ENCODE results near the gene ZFYVE28.

ZFYVE28 gene

DNA sequence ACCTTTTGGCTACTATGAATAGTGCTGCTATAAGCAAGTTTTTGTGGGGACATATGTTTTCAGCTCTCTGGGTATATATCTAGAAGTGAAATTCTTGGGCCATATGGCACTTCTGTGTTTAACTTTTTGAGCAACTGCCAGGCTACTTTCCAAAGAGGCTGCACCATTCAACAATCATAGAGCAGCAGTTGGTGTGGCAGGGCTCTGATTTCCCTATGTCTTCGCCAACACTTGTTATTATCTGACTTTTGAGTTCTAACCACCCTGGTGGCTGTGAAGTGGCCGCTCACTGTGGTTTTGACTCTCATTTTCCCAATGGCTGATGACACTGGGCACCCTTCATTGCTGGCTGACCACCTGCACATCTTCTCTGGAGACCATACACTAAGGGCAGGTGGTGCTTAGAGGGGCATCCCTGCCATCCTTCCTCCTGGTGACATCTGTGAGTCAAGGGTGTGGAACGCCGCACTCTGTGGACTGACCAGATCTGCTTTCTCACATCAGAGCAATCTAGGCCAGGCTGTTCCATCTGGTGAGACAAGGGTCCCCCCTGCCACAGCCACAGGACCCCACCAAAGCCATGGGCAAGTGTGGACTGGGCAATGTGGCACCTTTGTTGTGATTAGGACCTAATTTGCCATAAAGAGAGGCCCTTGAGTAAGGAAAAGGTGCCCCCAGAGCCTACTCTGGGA is 49.6 kb downstream of the ZFYVE28 start:
- DNase-seq (ENCODE audit: low read depth, low spot score) = no peak

DNA sequence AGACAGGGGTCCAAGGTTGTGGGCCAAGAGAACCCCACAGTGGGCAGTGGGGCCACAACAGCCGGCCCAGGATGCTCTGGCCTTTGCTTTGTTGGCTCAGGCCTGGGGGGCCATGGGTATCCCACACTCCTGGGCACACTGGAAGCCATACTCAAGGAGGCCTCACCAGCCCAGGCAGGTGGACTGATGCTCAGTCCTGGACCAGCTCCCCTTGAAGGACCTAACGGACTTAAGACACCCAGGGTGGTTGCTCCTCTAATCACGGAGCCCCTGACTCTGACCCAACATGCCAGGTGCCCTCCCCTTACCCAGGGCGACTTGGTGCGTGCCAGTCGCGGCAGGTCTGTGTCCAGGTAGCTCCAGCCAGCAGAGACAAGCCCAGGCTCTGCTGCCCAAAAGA is 50.8 kb downstream of the ZFYVE28 start:
- no peak for DNase-seq (ENCODE audit: low read depth, low spot score)

DNA sequence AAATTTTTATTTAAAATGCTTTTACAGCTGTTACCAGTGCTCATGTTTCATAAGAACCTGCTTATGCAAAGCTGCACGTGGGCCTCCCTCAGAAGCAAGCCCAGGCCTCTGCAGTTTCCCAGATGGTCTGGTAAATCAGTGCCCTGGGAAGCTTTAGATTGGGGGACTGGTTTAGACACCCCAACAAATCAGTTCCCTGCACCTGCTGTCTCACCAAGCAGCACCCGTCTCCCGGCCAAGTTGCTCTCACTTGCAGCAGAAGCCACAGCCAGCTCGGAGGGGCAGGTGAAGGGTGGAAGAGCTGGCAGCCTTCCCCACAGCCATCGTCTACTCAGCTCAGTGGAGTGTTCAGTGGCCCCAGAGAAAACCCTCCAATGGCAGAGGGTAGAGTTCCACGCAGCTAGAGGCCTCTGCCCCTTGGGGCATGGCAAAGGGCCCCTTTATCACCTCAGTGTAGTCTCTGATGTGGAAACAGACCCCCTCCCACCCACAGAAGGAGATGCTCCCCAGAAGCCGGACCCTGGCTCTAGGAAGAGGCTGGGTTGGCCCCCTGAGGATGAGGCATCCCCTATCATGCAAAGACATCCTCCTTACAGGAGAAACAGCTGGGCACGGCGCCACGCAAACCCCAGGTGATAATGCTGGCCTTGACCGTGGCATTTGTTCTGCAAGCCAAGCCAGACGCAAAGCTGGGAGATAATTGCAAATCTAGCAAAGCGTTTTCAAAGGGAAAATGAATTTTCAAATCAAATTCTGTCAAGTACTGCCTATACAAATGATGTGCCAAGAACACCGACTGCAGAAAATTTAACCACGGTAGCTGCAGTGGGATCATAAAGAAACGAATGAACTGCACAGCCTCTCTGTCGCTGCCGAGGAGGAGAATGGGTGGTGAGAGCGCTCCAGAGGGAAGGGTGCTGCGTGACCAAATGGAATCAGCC is 51.9 kb downstream of the ZFYVE28 start:
- DNase-seq (ENCODE audit: low read depth, low spot score) = no peak

DNA sequence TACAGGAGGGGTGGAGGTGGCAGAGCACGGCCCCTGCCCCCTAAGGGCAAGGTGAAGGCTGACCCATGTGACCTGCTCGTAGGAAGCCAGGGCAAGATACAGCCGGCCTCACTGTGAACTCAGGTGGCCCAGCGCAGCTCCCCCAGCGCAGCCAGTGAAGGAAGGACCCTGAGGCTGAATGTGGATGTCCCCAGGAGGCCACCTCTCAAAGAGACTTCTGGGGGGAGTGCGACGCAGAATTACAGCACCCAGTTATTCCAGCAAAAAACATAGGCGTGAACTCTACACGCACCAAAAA is 52.6 kb downstream of the ZFYVE28 start:
- no peak for DNase-seq (ENCODE audit: low read depth, low spot score)

DNA sequence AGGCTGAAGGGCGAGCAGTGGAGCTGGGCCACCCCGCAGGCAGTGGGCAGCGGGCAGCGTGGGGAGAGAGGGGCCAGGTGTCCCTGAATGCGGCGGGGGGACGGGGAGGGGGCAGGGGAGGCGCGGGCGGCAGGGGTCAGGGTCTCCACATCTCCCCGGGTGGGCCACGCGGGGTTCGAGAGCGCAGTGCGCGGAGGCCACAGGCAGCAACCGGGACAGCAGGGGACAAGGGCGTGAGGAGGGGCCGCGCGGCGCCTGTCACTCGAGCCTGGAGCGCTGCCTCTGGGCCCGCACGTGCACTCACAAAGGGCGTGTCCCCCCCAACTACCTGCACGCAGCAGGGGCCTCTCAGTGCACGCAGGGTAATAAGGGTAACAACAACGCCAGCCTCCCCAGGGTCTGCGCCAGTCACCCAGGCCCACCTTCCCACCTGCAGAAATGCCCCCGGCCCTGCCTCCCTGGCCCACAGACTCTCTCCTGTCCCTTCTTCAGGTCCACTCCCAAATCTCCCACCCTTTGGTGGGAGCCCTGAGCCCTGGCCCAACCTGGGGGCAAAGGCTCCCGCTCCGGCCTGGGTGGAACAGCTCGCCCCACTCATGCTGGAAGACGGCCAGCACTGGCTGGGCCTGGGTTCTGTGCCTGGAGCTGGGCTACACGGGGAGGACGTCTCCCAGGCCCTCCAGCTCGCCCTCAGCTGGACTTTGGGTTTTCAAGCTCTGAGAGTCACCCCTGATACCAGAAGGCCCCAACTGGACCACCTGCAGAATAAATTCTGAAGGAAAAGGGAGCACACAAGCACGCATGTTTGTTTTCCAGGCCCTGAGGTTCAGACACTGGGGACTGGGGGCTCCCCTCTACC is 53.2 kb downstream of the ZFYVE28 start:
- no peak for DNase-seq (ENCODE audit: low read depth, low spot score)

DNA sequence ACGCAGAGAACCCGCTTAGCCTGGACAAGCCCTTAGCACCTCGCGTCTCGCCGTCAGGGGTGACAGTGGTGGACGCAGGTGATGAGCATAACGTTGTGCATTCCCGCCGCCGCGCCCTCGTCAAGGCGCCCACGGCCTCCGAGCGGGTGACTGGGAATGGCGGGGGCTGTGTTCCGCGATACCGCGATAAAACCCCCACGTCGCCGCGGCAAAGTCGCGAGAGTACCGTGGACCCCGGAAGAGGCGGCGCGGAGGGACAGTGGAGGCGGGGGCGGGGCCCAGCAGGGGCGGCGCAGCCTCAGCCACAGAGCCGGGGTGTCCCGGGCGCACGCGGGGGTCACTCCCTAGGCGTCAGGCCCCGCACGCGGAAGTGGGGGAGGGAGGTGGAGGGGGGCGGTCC is 53.8 kb downstream of the ZFYVE28 start:
- no peak for DNase-seq (ENCODE audit: low read depth, low spot score)

DNA sequence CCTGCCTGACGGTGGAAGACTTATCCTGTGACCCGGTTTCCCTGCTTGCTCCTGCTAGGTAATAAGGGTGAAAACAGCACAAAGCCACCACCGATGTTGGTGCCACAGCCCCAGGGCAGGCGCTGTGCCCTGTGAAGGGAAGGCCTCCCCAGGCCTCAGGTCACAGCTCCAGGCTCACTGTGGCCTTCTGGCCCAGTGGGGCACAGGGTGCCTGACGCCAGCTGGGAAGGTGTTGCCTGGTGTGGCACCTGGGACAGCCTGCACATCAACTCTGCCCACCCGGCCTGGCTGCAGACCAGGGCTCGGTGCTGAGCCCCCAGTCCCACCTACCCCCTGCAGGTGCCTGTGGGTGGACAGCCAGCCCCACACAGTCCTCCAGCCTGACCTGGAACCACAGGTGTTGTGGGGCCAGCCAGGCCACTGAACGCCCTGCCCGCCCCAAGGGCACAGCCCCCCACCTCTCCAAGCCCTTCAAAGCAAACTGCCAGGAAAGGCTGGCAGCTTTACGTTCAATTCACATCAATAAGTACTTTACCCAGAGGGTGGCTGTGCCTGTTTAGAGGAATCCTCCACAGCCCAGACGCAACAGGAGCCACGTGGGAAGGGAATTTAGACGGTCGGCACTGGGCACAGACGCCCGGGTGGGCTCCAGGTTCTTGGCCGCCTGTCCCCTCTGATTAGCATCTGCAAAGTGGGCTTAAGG is 54.3 kb downstream of the ZFYVE28 start:
- no peak for DNase-seq (ENCODE audit: low read depth, low spot score)

DNA sequence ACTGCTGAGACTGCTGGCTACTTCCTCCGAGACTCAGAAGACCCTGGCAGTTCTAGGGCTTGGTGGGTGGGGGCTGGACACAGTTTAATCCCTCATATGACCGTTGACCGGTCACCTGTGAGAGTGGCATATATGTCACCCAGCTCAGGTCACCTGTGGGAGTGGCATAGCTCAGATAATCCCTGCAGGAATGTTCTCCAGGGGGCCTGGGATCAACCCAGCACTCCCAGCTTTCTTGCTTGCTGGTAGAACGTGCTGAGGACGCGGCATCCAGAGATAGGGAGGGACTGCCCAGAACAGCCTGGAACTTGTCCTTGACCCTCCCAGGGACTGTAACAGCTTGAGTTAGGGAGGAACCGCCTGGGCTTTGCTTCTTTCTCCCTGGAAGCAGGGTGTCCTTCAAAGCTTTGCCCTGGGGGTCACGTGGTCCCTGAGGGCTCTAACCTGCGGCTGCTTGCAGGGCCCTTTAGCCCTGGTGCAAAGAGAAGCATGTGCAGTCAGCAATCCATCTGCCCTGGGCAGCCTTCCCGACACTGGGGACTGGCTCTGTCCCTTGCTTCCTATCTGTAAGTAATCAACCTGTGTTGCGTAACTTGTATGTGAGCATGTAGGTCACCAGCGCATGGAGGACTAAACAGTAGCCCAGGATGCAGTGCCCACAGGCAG is 55.3 kb downstream of the ZFYVE28 start:
- no peak for DNase-seq (ENCODE audit: low read depth, low spot score)

DNA sequence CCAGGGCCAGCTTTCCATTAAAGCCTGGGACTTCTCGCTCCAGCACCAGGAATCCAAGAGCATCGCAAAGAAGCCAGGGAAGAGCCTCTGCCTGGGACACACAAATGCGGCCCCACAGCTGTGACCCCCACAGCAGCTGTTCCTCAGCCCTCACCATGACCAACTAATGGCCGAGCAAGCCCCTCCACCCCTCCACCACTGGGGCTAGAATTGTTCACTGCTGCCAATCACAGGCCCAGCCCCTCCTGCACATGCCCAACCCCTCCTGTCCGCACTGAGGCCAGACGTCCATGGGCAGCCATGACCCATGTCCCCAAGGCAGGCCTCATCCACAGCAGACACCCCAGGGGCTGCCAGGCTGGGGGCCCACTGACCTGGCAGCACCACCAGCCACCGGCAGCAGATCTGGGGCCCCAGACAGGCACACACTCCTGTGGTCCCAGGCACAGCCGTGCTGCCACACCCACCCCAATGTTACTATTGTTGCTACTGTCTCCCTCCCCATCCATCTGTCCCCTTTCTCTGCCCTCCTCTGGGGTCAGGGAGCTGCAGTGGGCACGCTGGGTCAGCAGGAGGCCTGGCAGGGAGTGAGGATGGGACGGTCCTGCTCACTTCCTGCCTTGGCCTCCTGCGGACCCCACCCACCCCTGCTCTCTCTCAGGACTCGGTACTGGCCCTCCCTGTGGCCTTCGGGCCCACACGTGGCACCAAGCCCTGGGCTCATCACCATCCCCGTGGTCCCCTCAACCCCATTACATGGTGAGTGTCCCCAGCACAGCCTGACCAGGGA is 56.0 kb downstream of the ZFYVE28 start:
- no peak for DNase-seq (ENCODE audit: low read depth, low spot score)

DNA sequence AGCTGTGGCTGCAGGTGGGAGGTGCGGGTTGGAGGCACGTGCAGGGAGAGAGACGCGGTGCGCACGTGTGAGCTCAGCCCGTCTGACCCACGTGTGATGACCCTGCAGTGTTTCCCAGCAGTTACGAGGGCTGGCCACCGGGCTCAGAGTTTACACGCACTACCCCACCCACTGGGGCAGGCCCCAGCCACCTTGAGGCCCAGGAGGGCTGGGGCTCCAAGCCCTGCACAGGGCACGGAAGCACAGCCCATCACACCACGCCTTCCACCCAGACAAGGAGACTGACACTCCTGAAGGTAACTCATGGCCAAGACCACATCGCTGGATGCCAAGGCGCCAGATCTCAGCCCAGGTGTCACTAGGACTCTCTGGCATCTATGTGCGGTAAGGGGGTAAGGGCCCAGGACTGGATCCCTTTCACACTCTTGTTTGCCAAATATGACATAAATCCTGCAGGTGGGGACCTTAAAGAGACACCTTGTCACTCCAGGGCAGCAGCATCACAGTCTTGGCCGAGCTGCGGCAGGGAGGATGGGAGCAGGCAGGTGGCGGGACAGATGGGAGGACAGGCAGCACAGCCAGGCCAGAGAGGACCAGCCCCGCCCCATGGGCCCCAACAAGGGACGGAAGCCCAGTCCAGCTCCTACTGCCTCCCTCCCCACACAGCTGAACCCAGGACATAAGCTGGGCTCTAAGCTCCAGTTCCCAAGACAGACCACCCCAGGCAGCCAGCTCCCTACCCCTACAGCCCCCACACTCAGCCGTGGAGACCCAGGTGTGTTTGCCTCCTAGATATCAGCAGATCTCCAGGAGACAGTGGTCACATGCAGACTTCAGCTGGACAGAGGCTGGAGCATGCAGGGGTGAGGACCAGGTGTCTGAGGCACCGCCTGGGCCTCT is 56.8 kb downstream of the ZFYVE28 start:
- no peak for DNase-seq (ENCODE audit: low read depth, low spot score)

DNA sequence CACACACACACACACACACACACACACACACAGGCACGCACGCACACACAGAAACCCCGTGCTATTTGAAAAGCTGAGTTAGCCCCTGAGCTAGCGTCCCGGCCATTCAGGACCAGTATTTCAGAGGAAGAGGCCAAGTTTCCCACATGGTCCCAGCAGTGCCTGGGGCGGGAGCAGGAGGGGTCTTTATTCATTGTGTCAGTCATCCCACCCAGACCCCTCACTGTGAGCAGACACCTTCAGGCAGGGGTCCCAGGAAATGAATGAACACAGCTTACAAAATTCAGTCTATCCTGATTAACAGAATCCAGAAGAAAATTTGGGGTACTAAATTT is 58.1 kb downstream of the ZFYVE28 start:
- DNase-seq (ENCODE audit: low read depth, low spot score) = no peak

DNA sequence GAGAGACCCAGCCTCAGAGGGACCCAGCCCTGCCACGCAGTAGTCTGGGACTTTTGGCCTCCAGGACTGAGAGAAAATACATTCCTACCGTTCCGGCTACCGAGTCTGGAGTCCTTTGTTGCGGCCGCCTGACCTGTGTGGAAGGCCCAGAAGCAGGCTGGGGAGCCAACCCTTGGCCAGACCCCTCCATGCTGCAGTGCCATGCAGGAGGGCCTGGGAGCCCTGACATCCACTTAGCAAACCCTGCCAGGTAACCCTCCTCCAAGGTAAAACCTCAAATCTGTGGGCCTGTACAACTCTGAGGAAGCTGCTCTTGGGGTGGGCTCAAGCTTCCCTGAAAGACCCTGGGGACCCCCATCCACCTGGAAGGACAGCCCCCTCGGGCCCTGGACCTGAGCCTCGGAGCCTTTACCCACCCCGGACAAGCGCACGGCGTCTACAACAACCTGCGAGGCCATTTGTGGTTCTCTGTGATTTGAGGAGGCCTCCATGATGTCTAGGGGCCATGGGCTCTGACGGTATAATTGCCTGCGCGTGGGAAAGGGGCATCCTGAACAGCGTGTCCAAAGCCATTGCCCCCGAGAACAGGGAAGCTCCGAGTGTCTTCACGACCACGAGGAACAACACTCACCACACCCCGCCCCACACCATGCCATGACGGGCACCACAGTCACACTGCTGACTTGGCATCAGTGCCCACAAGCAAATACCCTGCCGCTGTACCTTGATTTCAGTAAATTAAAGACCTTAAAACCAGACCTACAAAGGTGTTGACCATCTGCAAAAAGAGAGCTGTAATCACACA is 58.7 kb downstream of the ZFYVE28 start:
- DNase-seq (ENCODE audit: low read depth, low spot score) = no peak

DNA sequence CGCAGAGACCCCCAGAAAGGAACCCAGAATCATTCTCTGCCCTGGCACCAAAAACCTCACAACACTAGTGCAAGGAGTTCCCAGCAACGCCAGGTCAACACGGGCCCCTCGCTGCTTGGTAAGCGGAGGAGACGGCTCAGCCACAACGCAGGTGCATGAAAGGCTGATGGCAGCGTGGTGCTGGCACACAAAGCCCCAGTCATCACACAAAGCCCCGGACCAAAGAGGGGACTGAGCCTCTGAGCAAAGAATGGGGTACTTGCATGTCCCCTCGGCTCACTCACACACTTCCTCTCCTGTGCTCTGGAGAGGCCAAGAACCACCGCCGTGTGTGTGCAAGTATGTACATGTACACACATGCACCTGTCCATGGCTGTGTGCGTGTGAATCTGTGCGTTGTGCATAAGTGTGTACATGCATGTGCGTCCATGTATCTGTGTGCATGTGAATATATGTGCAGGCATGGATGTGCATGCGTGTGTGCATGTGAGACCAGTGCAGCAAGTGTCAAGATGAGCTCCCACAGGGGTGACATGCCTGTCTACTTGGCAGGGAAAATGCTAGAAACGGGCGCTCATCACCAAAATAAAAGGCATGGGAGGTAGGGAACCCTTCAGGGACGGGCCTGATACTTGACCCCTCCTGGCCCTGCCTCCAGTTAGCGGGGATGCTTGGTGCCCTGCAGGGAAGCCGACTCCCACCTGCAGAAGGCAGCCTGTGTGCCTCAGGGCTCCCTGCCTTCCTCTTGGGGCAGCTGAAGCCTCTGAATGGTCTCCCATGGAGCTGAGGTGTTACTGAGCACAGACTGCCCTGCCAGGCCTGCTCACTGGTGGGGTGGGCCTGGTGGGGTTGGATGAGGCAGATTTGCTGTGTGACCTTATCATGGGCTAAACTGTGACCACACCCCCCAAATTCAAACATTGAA is 60.4 kb downstream of the ZFYVE28 start:
- no peak for DNase-seq (ENCODE audit: low read depth, low spot score)

DNA sequence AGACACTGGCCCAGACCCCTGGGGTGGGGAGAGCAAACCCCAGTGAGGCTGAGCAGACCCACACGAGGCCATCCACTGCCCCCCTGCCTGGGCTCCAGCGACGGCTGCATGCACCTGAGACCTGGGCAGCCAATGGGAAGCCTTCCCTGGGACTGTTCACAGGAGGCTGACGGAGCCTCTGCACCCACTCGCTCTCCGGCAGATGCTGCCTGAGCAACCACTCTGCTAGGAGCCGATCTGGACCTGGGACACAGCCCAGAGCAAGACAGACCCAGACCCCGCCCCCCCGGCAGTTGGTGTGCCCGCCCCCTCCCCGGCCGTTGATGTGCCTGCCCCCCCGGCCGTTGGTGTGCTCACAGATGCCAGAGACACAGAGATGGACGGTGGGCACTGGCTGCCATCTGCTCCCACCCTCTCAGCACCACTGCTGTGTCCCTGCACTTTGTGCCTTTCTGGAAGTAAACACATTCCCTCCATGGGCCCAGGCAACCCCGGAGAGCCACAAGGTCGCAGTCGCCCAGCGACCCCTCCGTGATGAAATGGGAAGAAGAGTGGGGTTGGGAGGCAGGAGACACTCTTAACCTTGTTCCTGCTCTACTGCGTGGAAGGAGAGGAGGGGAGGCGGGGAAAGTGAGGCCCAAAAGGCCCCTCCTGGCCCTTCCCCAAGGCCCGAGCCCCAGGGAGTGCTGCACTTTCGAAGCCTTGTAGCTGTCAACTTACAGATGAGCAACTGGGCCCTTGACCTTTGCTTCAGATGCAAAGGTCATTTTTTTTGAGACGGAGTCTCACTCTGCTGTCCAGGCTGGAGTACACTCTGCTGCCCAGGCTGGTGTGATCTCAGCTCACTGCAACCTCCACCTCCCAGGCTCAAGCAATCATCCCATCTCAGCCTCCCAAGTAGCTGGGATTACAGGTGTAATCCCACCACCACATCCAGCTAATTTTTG is 62.0 kb downstream of the ZFYVE28 start:
- no peak for DNase-seq (ENCODE audit: low read depth, low spot score)

DNA sequence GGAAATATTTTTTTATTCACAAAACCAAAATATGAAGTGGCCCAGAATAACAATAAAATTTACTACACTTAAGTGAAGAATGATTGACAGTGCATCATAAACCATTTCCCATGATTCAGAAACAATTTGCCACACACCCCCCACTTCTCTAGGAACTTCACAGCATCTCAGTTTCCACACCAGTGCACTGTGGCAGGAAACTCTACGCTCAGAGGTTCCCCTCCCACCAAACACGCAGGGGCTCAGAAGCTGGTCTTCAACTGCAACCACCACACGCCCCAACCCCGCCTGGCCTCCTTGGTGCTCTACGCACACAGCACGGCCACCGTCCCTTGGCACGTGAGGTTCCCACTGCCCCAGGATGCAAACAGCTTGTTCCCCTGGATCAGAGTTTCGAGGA is 63.7 kb downstream of the ZFYVE28 start:
- no peak for DNase-seq (ENCODE audit: low read depth, low spot score)

DNA sequence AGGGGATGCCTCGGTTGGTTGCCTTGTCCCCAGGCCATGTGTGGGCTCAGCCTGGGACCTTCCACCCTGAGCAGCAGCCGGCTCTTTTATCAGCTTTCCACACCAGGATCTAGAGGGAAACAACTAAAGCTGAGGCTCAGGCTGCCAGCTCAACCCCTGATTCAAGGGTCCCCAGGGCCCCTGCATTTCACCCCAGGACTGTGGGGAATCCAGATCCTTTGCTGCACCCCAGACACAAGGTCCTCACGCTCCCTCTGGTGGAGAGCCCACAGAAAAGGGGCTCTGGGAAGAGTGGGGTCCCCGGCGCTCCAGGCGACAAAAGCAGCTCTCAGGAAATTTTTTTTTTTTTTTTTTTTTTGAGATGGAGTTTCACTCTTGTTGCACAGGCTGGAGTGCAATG is 64.3 kb downstream of the ZFYVE28 start:
- no peak for DNase-seq (ENCODE audit: low read depth, low spot score)

All from iPS DF 19.7 (cell line).